ENCODE measurements around the gene USP13. TPM values are rescaled to one million over a fixed set of nuclear protein-coding genes. Genes with fewer than 3 reads are reported as not detected.

USP13 gene
- total and polyA plus RNA-seq, 2 experiments from 2014 or later = 9.6 to 15.7 TPM

DNA sequence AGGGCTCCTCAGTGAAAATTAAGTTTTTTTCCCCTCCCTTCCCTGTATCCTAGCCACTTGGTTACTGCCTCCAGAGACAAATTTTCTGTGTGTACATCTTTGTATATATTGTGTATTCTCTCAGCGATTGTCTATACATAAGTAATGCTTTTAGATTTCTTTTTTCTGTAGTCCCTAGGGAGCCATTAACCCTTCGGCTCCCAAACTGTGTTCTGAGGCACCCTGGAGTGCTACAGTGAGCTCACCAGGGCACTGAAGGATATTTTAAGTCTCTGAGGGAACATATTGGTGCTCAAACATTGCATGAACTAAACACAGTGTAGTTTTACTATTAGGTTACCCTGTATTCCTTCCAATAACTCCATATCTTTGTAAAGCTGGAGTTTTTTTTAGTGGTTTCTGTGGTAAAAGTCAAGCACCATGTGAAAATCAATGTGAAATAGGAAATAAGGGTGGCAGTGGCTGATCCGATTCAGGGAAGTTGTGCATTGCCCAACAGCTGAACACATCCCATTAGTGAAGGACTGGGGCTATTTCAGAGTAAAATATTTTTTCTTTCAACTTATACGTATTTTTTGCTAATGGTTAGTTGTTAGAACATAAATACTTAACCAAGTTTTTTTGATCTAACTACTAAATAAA, 43.0 kb downstream of the USP13 start:
- no peaks in the 10 kb centered on the region for H3K27me3 ChIP-seq
- no peak for TF ChIP-seq EZH2 (IDR thresholded peaks at IDR 0.05; ENCODE audit: borderline replicate concordance)
- no peak for TF ChIP-seq EZH2phosphoT487 (IDR thresholded peaks at IDR 0.05; ENCODE audit: low read depth, severe bottlenecking, unreplicated experiment)
- TF ChIP-seq, protein P1, sequence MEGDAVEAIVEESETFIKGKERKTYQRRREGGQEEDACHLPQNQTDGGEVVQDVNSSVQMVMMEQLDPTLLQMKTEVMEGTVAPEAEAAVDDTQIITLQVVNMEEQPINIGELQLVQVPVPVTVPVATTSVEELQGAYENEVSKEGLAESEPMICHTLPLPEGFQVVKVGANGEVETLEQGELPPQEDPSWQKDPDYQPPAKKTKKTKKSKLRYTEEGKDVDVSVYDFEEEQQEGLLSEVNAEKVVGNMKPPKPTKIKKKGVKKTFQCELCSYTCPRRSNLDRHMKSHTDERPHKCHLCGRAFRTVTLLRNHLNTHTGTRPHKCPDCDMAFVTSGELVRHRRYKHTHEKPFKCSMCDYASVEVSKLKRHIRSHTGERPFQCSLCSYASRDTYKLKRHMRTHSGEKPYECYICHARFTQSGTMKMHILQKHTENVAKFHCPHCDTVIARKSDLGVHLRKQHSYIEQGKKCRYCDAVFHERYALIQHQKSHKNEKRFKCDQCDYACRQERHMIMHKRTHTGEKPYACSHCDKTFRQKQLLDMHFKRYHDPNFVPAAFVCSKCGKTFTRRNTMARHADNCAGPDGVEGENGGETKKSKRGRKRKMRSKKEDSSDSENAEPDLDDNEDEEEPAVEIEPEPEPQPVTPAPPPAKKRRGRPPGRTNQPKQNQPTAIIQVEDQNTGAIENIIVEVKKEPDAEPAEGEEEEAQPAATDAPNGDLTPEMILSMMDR (IDR thresholded peaks at IDR 0.05; ENCODE audit: poor library complexity) = no peak
- no peaks in the 10 kb centered on the region for H3K4me1 ChIP-seq (ENCODE audit: insufficient read depth)
- peaks cover 3% of the 10 kb centered on the region for H3K79me2 ChIP-seq
- no peak overlapping the region for H3K4me2 ChIP-seq
- no peak overlapping the region for H3K27ac ChIP-seq
- no peaks in the 10 kb centered on the region for H3K36me3 ChIP-seq (replicated peaks; ENCODE audit: insufficient read depth, low read depth)
- H4K20me1 ChIP-seq (ENCODE audit: insufficient read depth, poor library complexity, severe bottlenecking) = no peaks in the 10 kb centered on the region
- no peak overlapping the region for H3K4me3 ChIP-seq
- no peaks in the 10 kb centered on the region for H3K9me3 ChIP-seq (ENCODE audit: low read depth)
- H3K9me2 ChIP-seq (replicated peaks; ENCODE audit: insufficient read depth) = no peaks in the 10 kb centered on the region
- WGBS (ENCODE audit: low lambda C conversion rate, missing lambda C conversion rate) = 89% methylated on average over 4 of the region's 4 CpGs
- H2AFZ ChIP-seq = no peak overlapping the region
- no peak for DNase-seq (ENCODE audit: low spot score)

- WGBS (ENCODE audit: low lambda C conversion rate, missing lambda C conversion rate) = 98% methylated on average over 2 of the region's 2 CpGs
- Histone ChIP-seq H3K4me2 (no peak overlapping the region), H3K79me2 (peaks cover 3% of the 10 kb centered on the region), H3K9me3 (ENCODE audit: low read depth) (no peaks in the 10 kb centered on the region), H3K4me1 (ENCODE audit: insufficient read depth) (no peaks in the 10 kb centered on the region), H3K27ac (no peak overlapping the region), H3K4me3 (no peak overlapping the region), H4K20me1 (ENCODE audit: insufficient read depth, poor library complexity, severe bottlenecking) (no peaks in the 10 kb centered on the region), H2AFZ (no peak overlapping the region), H3K36me3 (replicated peaks; ENCODE audit: insufficient read depth, low read depth) (no peaks in the 10 kb centered on the region), H3K9me2 (replicated peaks; ENCODE audit: insufficient read depth) (no peaks in the 10 kb centered on the region), H3K27me3 (no peaks in the 10 kb centered on the region)
- no peak for DNase-seq (ENCODE audit: low spot score)
- TF ChIP-seq, protein P1 (IDR thresholded peaks at IDR 0.05; ENCODE audit: poor library complexity) = no peak
- TF ChIP-seq EZH2phosphoT487 (IDR thresholded peaks at IDR 0.05; ENCODE audit: low read depth, severe bottlenecking, unreplicated experiment) = no peak
- TF ChIP-seq EZH2 (IDR thresholded peaks at IDR 0.05; ENCODE audit: borderline replicate concordance) = no peak
Measured at GRCh38 chr3:179697736-179698332, 45.0 kb downstream of the USP13 start.

GRCh38 chr3:179700716-179701115, 47.9 kb downstream of the USP13 start:
- no peaks in the 10 kb centered on the region for H3K9me3 ChIP-seq (ENCODE audit: low read depth)
- no peaks in the 10 kb centered on the region for H3K4me1 ChIP-seq (ENCODE audit: insufficient read depth)
- peaks cover 3% of the 10 kb centered on the region for H3K79me2 ChIP-seq
- no peaks in the 10 kb centered on the region for H3K36me3 ChIP-seq (replicated peaks; ENCODE audit: insufficient read depth, low read depth)
- no peak overlapping the region for H3K27ac ChIP-seq
- no peaks in the 10 kb centered on the region for H4K20me1 ChIP-seq (ENCODE audit: insufficient read depth, poor library complexity, severe bottlenecking)
- H3K9me2 ChIP-seq (replicated peaks; ENCODE audit: insufficient read depth) = no peaks in the 10 kb centered on the region
- no peaks in the 10 kb centered on the region for H3K27me3 ChIP-seq
- TF ChIP-seq EZH2 (IDR thresholded peaks at IDR 0.05; ENCODE audit: borderline replicate concordance) = no peak
- TF ChIP-seq, protein P1 (IDR thresholded peaks at IDR 0.05; ENCODE audit: poor library complexity) = no peak
- no peak for TF ChIP-seq EZH2phosphoT487 (IDR thresholded peaks at IDR 0.05; ENCODE audit: low read depth, severe bottlenecking, unreplicated experiment)
- H2AFZ ChIP-seq = no peak overlapping the region
- 90% methylated on average over 4 of the region's 4 CpGs for WGBS (ENCODE audit: low lambda C conversion rate, missing lambda C conversion rate)
- H3K4me2 ChIP-seq = no peak overlapping the region
- DNase-seq (ENCODE audit: low spot score) = no peak
- H3K4me3 ChIP-seq = no peak overlapping the region

Measured in hepatocyte (in vitro differentiated cells).